Liver (tissue), 9 donors: Measurements from ENCODE around the gene SYCP2L. TPM values are rescaled to one million over a fixed set of nuclear protein-coding genes. Genes with fewer than 3 reads are reported as not detected.
"Not testable (repeated sequence)": the region's sequence is repeated elsewhere in the genome, so short reads cannot be mapped to it uniquely, and the experiment has no call there.

ENCODE experiments used
- DNase-seq: peaks from one replicate; pipeline ENCODE4 v3.0.0-alpha.2; 2017; ENCODE audit warnings: low spot score
- H3K27ac ChIP-seq, 2 donors: one replicate each; pipeline ENCODE4 v1.7.0; 2013; ENCODE audit warnings: inconsistent platforms in 2 of 2, low read length in 2 of 2, control low read depth in 1 of 2, low read depth in 1 of 2, mild to moderate bottlenecking in 1 of 2
- H3K27me3 ChIP-seq, 4 donors: one replicate each; pipeline versions ENCODE4 v1.6.1 to v1.7.0; 2013; ENCODE audit warnings: low read length in 3 of 4, inconsistent platforms in 1 of 4, mild to moderate bottlenecking in 1 of 4, moderate library complexity in 1 of 4; ENCODE audit not compliant: control insufficient read depth in 4 of 4, insufficient read depth in 4 of 4
- H3K36me3 ChIP-seq, 4 donors: one replicate each; pipeline versions ENCODE4 v1.6.1 to v1.7.0; 2013; ENCODE audit warnings: low read length in 3 of 4, mild to moderate bottlenecking in 3 of 4, low read depth in 1 of 4, moderate library complexity in 1 of 4; ENCODE audit not compliant: control insufficient read depth in 4 of 4, insufficient read depth in 3 of 4
- H3K4me1 ChIP-seq, 4 donors: one replicate each; pipeline versions ENCODE4 v1.6.1 to v1.7.0; 2013; ENCODE audit warnings: low read length in 3 of 4, mild to moderate bottlenecking in 3 of 4, moderate library complexity in 1 of 4; ENCODE audit not compliant: control insufficient read depth in 4 of 4, insufficient read depth in 4 of 4
- H3K4me3 ChIP-seq, 3 donors: one replicate each; pipeline versions ENCODE4 v1.6.1 to v1.7.0; 2013; ENCODE audit warnings: low read length in 3 of 3, control low read depth in 1 of 3, low read depth in 1 of 3, mild to moderate bottlenecking in 1 of 3
- H3K9ac ChIP-seq, 2 donors: one replicate each; pipeline ENCODE4 v1.7.0; 2013; ENCODE audit warnings: low read length in 2 of 2, mild to moderate bottlenecking in 2 of 2, moderate library complexity in 2 of 2, control low read depth in 1 of 2, low read depth in 1 of 2
- H3K9me3 ChIP-seq, 4 donors: one replicate each; pipeline versions ENCODE4 v1.6.1 to v1.7.0; 2013; ENCODE audit warnings: low read length in 3 of 4; ENCODE audit not compliant: control insufficient read depth in 4 of 4
- CTCF ChIP-seq: fragments of 150-350 bp; IDR thresholded peaks from 2 replicates; pipeline ENCODE4 v1.5.1; 2017; ENCODE audit warnings: improper control_type of control experiment, low read depth, low read length; ENCODE audit not compliant: missing input control
- EGR1 ChIP-seq, 2 donors: IDR thresholded peaks; 2 replicates each; pipeline ENCODE4 v1.6.1; 2016 to 2018; ENCODE audit warnings: antibody characterized with exemption in 2 of 2, low read depth in 2 of 2
- FOXA2 ChIP-seq: IDR thresholded peaks from 2 replicates; pipeline ENCODE4 v1.6.1; 2016; ENCODE audit warnings: antibody characterized with exemption
- GABPA ChIP-seq, 2 donors: IDR thresholded peaks in 1 of 2; conservative IDR thresholded peaks in 1 of 2; 2 replicates each; pipeline ENCODE4 v1.6.1; 2016; ENCODE audit warnings: antibody characterized with exemption in 2 of 2, mild to moderate bottlenecking in 1 of 2, moderate library complexity in 1 of 2
- HNF4A ChIP-seq, 2 donors: conservative IDR thresholded peaks; 2 replicates each; pipeline ENCODE4 v1.6.1; 2016; ENCODE audit warnings: antibody characterized with exemption in 2 of 2, mild to moderate bottlenecking in 2 of 2
- RAD21 ChIP-seq, 2 donors: IDR thresholded peaks; 2 replicates each; pipeline ENCODE4 v1.6.1; 2016; ENCODE audit warnings: antibody characterized with exemption in 2 of 2, mild to moderate bottlenecking in 2 of 2
- REST ChIP-seq: IDR thresholded peaks from 2 replicates; pipeline ENCODE4 v1.6.1; 2016; ENCODE audit warnings: antibody characterized with exemption, mild to moderate bottlenecking
- RXRA ChIP-seq, 2 donors: IDR thresholded peaks; 2 replicates each; pipeline ENCODE4 v1.6.1; 2017 to 2018; ENCODE audit warnings: antibody characterized with exemption in 2 of 2, mild to moderate bottlenecking in 1 of 2
- SP1 ChIP-seq: IDR thresholded peaks from 2 replicates; pipeline ENCODE4 v1.6.1; 2018; ENCODE audit warnings: antibody characterized with exemption, mild to moderate bottlenecking
- WGBS: extraction: QIAGEN DNeasy Blood & Tissue Kit; methylation state at CpG from one replicate; pipeline ENCODE4 v1.1.7; 2013; 5-methylcytosine and 5-hydroxymethylcytosine counted together
- polyA plus RNA-seq, 2 donors: library from polyadenylated mRNA; stranded (reverse) in 1 of 2; unstranded in 1 of 2; fragments of 200-250 nt in 1 of 2; fragments of >200 nt in 1 of 2; fragmentation: Nextera tagmentation in 1 of 2; extraction: Ambion mirVana in 1 of 2; gene quantifications; one replicate each; pipeline versions ENCODE4 v1.2.1 to v1.2.3, GENCODE V29; 2013 to 2015
- total RNA-seq, 2 donors: library from RNA; depleted of rRNA; stranded (reverse); fragments of >200 nt; gene quantifications; one replicate each; pipeline ENCODE4 v1.2.3, GENCODE V29; 2014
- TF ChIP-seq, protein P1 (sequence below): IDR thresholded peaks from 2 replicates; pipeline ENCODE4 v1.6.1; 2016; ENCODE audit warnings: antibody characterized with exemption
- TF ChIP-seq, protein P2 (sequence below): IDR thresholded peaks from 2 replicates; pipeline ENCODE4 v1.6.1; 2016; ENCODE audit warnings: antibody characterized with exemption
- donor health status: healthy.
- donor health status: healthy.
- donor health status: healthy.
- donor health status: healthy.
- donor health status: healthy.

The SYCP2L gene
- total and polyA plus RNA-seq, 4 donors: 0.28 to 0.33 TPM; not detected in 2

GRCh38 chr6:10852361-10852960 is 34.4 kb upstream of the SYCP2L start (continued):
- TF ChIP-seq CTCF: no peak

- H3K9me3 ChIP-seq, H3K4me1 ChIP-seq, H3K27me3 ChIP-seq, H3K9ac ChIP-seq, H3K4me3 ChIP-seq, DNase-seq, H3K27ac ChIP-seq, H3K36me3 ChIP-seq: not testable (repeated sequence)
- 70% methylated on average over 6 of the region's 6 CpGs for WGBS
These were observed 33.0 kb upstream of the SYCP2L start for GRCh38 chr6:10853849-10854300.

GRCh38 chr6:10854922-10855632 is 31.8 kb upstream of the SYCP2L start:
- no peak for DNase-seq
- Histone ChIP-seq H3K36me3 (no peaks in the 10 kb centered on the region), H3K4me3 (no peak overlapping the region), H3K27ac (no peak overlapping the region), H3K4me1 (no peaks in the 10 kb centered on the region), H3K9me3 (peaks cover 0 to 3% (median 0%) of the 10 kb centered on the region in 4 donors), H3K9ac (no peak overlapping the region), H3K27me3 (no peaks in the 10 kb centered on the region)
- TF ChIP-seq REST (no peak), SP1 (no peak), HNF4A (conservative IDR thresholded peaks at IDR 0.05) (no peak), CTCF (no peak), EGR1 (IDR thresholded peaks at IDR 0.05; ENCODE audit: low read depth in 2 of 2) (no peak), FOXA2 (no peak), GABPA (IDR thresholded peaks at IDR 0.05 in 1 of 2, conservative IDR thresholded peaks at IDR 0.05 in 1 of 2) (no peak), RAD21 (IDR thresholded peaks at IDR 0.05) (no peak), RXRA (IDR thresholded peaks at IDR 0.05) (no peak)
- TF ChIP-seq, protein P1, sequence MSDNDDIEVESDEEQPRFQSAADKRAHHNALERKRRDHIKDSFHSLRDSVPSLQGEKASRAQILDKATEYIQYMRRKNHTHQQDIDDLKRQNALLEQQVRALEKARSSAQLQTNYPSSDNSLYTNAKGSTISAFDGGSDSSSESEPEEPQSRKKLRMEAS: no peak
- TF ChIP-seq, protein P2, sequence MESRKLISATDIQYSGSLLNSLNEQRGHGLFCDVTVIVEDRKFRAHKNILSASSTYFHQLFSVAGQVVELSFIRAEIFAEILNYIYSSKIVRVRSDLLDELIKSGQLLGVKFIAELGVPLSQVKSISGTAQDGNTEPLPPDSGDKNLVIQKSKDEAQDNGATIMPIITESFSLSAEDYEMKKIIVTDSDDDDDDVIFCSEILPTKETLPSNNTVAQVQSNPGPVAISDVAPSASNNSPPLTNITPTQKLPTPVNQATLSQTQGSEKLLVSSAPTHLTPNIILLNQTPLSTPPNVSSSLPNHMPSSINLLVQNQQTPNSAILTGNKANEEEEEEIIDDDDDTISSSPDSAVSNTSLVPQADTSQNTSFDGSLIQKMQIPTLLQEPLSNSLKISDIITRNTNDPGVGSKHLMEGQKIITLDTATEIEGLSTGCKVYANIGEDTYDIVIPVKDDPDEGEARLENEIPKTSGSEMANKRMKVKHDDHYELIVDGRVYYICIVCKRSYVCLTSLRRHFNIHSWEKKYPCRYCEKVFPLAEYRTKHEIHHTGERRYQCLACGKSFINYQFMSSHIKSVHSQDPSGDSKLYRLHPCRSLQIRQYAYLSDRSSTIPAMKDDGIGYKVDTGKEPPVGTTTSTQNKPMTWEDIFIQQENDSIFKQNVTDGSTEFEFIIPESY: no peak
- 82% methylated on average over 7 of the region's 7 CpGs for WGBS
